GM10266 (cell line): Measurements from ENCODE around the gene ELP5.
"Not testable (repeated sequence)": the region's sequence is repeated elsewhere in the genome, so short reads cannot be mapped to it uniquely, and the experiment has no call there.

Experiments used
- DNase-seq: peaks from one replicate; pipeline ENCODE4 v3.0.0; 2012; ENCODE audit errors: extremely low spot score
- CTCF ChIP-seq: IDR thresholded peaks from 2 replicates; pipeline ENCODE4 v1.5.1; 2012; ENCODE audit warnings: mild to moderate bottlenecking, low read depth; ENCODE audit not compliant: control insufficient read depth, insufficient read depth; ENCODE audit errors: missing control alignments

ELP5 gene

DNA sequence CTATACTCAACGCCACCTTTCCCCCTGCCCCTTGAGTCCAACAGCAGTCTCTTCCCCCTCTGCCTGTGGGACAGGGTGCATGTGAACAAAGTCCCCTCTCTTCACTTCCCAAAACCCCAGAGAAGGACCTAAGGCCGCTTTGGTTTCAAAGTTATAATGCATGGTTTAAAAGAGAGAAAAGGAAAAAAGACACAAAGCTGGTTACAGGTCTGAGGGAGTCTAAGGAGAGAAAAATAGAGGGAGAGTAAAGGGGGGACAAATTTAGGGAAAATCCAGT is 8.6 kb upstream of the ELP5 start:
- no peak for DNase-seq
- no peak for TF ChIP-seq CTCF

DNA sequence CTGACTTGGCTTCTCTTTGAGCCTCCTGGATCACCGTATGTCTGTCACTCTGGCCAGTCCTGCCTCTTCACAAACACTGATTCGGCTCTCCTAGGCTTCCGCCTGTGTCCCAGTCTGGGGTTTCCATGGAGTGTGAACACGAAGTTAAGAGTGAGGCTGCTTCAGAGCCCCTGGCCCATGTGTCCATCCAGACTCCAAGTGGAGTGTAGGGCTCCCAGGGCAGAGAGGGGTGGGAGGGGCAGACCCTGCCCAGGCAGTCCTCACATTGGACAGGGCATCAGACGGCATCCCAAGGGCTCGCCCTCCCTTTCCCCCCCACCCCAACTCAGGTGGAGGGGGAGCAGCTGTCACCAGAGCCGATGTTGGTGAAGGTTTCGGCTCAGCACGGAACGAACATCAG is 8.2 kb upstream of the ELP5 start:
- not testable (repeated sequence) for DNase-seq

DNA sequence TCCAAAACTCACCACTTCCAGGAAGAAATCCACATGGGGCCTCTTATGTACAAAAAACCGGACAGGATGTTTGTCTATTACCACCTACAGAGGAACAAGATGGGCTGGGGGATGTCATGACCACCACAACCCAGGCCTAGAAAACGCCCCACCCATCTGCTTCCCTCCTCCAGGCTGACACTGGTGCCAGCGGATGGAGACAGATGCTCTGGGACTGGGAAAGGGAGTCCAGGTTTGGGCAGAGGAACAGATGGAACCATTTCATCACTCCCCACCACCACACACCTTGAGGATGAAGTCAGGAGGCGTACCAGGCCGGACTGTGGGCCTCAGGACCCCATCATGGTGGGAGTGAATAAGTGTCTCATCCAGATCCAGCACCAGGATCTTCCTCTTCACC is 5.2 kb upstream of the ELP5 start:
- TF ChIP-seq CTCF, result no peak
- DNase-seq, result no peak

- TF ChIP-seq CTCF, result no peak
These were observed 3.2 kb upstream of the ELP5 start for GRCh38 chr17:7248796-7249195.

GRCh38 chr17:7249214-7249613 is 2.8 kb upstream of the ELP5 start:
- no peak for DNase-seq
- no peak for TF ChIP-seq CTCF

More at GRCh38 chr17:7248796-7249195, 3.2 kb upstream of the ELP5 start:
- DNase-seq, result no peak

GRCh38 chr17:7249830-7250229 is 2.2 kb upstream of the ELP5 start:
- no peak for TF ChIP-seq CTCF
- no peak for DNase-seq

- no peak for DNase-seq
- no peak for TF ChIP-seq CTCF
These were observed 1.1 kb upstream of the ELP5 start for GRCh38 chr17:7250695-7251627.
